Gastrocnemius medialis (tissue), 4 donors: Measurements from ENCODE around the gene MTHFD2L.

Source experiments
- CTCF ChIP-seq, 5 experiments: fragments of 450-650 bp in 3 of 5; fragments of 200-600 bp in 2 of 5; sonication (generic) in 2 of 5; IDR thresholded peaks in 4 of 5; conservative IDR thresholded peaks in 1 of 5; 1 replicate in 4 of 5; 2 replicates in 1 of 5; pipeline ENCODE4 v1.5.1; 2016 to 2019; ENCODE audit warnings: antibody characterized with exemption in 5 of 5, mild to moderate bottlenecking in 3 of 5, moderate library complexity in 3 of 5
- POLR2A ChIP-seq, 2 donors: fragments of 450-650 bp; IDR thresholded peaks; one replicate each; pipeline ENCODE4 v1.6.1; 2017; ENCODE audit warnings: antibody characterized with exemption in 2 of 2, mild to moderate bottlenecking in 2 of 2, moderate library complexity in 2 of 2

GRCh38 chr4:74268643-74269042, 110.7 kb downstream of the MTHFD2L start:
- no peak for TF ChIP-seq POLR2A (IDR thresholded peaks at IDR 0.05)
- TF ChIP-seq CTCF (IDR thresholded peaks at IDR 0.05 in 4 of 5, conservative IDR thresholded peaks at IDR 0.05 in 1 of 5), result no peak
